Myocyte (in vitro differentiated cells): ENCODE data around the gene ZXDA. TPM values are rescaled to one million over a fixed set of nuclear protein-coding genes. Genes with fewer than 3 reads are reported as not detected.
"Not testable (repeated sequence)": the region's sequence is repeated elsewhere in the genome, so short reads cannot be mapped to it uniquely, and the experiment has no call there.

Source experiments
- DNase-seq: peaks from one replicate; pipeline ENCODE4 v3.0.0-alpha.2; 2012; ENCODE audit warnings: low read depth
- polyA plus RNA-seq: library from polyadenylated mRNA; unstranded; fragments of >200 nt; gene quantifications from one replicate; pipeline ENCODE4 v1.2.1, GENCODE V29; 2012; ENCODE audit warnings: missing spikeins
- total RNA-seq: library from RNA; depleted of rRNA; stranded (reverse); fragments of >200 nt; gene quantifications from 2 replicates; pipeline ENCODE4 v1.2.3, GENCODE V29; 2014

Gene ZXDA, protein sequence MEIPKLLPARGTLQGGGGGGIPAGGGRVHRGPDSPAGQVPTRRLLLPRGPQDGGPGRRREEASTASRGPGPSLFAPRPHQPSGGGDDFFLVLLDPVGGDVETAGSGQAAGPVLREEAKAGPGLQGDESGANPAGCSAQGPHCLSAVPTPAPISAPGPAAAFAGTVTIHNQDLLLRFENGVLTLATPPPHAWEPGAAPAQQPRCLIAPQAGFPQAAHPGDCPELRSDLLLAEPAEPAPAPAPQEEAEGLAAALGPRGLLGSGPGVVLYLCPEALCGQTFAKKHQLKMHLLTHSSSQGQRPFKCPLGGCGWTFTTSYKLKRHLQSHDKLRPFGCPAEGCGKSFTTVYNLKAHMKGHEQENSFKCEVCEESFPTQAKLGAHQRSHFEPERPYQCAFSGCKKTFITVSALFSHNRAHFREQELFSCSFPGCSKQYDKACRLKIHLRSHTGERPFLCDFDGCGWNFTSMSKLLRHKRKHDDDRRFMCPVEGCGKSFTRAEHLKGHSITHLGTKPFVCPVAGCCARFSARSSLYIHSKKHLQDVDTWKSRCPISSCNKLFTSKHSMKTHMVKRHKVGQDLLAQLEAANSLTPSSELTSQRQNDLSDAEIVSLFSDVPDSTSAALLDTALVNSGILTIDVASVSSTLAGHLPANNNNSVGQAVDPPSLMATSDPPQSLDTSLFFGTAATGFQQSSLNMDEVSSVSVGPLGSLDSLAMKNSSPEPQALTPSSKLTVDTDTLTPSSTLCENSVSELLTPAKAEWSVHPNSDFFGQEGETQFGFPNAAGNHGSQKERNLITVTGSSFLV
- 6.4 and 6.5 TPM in 2 replicates for total RNA-seq
- 2.1 TPM for polyA plus RNA-seq

DNA sequence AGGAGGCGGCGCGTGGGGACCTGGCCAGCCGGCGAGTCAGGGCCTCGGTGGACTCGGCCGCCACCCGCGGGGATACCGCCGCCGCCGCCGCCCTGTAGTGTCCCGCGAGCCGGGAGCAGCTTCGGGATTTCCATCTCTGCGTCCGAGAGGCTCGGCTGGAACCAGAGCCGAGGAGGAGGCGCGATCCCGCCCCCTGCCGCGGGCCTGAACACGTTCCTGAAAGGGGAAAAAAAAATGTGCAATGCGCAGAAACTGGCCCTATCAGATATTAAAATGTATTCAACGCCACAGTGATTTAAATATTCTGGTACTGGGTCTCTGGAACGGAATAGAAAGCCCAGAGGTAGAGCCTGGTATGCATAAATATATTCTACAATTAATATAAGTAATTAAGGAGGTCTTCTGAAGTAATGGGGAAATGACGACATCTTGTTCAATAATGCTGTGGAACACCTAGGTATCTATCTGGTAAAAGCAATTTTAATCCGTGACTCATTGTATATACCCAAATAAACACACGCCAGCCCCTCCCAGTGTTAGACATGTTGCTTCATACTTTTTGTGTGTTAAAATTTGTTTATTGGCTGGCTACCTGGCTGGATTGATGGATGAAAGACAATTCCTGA is at the start of gene ZXDA:
Gene ZXDA, minus strand, starts transcription at position 172 of the 626 bp plus-strand sequence. Its CDS starts 38 bp downstream, at position 134.
- DNase-seq = not testable (repeated sequence)

DNA sequence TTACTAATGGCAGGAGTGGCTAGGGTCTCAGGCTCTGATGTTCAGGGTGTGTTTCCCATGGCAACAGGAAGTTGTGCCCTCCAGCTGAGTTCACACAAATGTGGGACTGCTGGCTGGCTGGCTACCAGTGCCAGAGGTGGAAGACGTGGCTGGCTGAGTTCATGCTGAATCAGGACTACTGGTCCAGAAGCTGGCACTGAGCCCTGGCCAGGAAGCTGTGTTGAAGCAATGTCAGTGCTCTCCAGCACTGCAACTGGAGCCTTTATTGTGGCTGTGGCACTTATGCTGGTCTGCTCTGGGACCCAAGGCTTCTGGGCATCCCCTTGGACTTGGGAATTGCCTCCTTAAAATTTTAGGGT is 42.0 kb upstream of the ZXDA start:
- DNase-seq = no peak

DNA sequence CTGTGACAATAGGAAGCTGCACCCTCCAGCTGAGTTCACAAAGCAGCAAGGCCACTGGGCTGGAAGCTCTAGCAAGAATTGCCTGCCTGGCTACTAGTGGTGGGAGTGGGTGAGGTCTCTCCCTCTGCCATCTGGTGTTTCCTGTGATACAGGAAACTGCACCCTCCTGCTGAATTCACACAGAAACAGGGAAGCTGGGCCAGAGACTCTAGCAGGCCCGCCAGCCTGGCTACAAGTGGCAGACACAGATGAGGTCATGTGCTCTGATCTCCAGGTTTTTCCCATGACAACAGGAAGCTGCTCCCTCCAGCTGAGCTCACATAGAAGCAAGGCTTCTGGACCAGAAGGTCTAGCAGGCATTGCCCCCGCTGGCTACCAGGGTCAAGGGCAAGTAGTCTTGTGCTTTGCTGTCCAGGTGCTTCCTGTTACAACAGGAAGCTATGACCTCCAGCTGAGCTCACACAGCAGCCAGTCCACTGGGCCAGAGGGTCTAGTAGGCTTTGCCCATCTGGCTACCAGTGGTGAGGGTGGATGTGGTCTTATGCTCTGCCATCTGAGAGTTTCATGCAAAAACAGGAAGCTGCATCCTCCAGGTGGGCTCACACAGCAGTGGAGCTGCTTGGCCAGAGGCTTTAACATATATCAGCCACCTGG is 41.5 kb upstream of the ZXDA start:
- no peak for DNase-seq

DNA sequence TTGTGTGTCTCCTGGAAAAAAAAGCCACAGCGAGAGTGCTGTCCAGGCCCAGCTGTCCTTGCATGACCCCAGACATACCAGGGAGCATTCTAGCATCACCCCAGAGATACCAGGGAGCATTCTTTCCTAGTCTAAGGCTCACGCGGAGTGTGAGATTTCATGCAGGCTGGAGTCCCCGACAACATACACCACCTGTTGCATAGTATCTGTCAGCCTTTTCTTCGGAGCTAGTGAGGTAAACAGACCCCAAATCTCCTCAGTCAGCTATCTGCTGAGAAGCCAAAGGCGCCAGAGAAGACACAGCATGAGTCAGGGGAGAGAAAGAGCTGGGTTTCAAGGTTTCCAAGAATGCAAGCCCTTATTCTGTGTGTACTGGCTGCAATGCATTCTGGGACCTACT is 23.1 kb upstream of the ZXDA start:
- peak; percentile 91 for DNase-seq

DNA sequence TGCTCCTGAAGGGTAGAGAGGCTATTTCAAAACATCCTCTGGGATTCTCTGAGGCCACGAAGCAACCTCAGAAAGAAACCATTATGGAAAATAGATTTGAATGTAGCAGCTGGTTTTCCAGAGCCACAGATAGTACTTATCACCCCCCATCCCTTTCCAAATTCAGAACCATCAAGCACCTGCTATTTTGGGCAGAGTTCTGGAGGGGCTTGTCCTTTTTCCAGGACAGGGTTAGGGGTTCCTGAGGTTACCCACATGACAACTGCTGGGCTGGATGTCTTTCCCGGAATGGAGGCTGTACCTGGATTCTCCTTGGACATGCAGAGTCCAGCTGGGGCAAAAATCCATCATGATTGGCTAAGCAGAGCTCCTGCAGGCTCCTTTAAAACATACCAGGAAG is 22.0 kb upstream of the ZXDA start:
- DNase-seq = peak; percentile 89

DNA sequence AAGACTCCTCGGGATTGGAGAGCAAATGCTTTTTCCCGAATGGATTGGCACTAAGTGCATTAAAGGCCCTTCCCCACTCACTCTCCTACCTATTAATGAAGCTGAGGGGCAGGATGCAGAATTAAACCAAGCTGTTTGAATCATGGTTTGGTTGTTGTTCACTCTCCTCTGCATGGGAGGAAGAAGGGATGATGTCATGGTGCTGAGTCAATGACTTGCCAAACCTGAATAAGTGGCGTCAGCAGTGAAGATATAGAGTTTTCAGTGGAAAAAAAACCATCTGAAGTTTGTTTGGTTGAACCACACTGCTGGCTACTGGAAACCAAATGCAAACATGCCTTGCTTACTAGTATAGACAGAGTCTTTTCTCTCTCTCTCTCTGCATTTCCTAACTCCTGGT is 19.8 kb upstream of the ZXDA start:
- DNase-seq = no peak

DNA sequence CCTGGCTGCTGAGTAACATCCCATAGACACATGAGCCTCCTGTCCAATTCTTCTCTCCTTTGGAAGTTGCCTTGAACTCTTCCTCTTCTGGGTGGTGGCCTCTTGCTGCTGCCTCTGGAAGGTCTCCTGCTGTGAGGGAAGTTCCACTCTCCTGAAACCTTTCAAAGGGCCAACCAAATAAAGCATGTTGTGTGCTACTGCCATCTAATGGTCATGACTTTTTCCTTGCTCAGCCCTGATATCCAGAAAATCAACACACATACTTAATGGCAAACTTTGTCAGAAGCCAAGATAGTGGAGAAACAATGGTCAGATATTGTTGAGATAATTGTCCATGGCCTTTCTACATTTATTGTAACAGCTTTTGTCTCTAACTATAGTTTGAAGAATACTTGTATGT is 19.1 kb upstream of the ZXDA start:
- peak; percentile 58 for DNase-seq

DNA sequence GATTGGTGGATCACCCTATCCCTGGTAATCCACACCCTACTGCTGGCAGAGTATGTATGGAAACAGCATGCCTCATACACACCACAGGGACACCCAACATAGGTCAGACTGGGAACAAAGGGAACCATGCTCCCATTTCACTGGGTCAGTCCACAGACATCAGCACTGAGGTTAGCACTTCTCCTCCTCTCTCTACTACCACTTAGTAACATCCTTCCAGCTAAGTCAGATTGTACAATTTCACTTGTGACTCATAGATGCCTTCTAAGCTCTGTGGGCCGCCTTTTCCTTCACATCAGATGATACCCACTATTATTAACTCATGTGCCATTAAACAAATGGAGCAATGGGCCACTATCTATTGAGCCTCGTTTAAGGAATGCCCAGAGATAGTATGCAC is 15.5 kb upstream of the ZXDA start:
- DNase-seq = no peak

DNA sequence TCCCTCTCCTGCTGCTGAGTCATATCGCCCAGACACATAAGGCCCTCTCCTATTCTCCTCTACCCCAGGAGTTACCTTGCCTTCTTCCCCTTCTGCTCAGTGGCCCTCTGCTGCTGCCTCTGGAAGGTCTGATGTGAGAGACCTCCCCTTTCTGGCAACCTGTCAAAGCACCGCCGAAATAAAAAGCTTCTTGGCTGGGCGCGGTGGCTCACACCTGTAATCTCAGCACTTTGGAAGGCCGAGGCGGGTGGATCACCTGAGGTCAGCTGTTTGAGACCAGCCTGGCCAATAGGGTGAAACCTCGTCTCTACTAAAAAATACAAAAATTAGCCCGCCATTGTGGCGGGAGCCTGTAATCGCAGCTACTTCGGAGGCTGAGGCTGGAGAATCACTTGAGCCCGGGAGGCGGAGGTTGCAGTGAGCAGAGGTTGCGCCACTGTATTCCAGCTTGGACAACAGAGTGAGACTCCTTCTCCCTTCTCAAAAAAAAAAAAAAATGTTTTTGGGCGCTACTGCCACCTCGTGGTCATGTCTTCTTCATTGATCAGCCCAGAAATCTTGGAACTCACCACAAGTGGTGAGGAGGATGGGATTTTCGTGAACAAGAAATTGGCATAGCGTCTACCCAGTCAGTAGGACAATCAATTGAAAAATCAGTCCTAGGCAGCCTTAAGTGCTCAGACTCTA is 8.6 kb upstream of the ZXDA start:
- DNase-seq = peak; percentile 47

DNA sequence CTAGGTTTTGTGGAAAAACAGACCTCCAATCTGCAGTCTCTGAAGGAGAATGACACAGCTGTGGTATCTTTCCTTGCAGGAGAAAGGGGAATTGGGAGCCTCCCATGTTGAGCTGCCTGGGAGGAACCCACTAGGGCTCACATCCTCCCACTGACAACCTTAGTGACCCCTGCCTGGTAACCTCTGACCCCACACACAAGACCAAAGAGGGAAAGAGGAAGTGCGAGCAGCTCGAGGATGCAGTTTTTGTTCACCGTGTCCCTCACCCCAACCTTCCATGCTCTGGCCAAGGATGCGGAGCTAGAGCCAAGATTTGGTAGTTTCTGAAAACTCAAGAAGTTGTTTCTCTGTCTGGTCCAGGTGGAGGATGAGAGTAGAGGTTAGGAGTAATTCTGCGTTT is 5.4 kb upstream of the ZXDA start:
- no peak for DNase-seq

DNA sequence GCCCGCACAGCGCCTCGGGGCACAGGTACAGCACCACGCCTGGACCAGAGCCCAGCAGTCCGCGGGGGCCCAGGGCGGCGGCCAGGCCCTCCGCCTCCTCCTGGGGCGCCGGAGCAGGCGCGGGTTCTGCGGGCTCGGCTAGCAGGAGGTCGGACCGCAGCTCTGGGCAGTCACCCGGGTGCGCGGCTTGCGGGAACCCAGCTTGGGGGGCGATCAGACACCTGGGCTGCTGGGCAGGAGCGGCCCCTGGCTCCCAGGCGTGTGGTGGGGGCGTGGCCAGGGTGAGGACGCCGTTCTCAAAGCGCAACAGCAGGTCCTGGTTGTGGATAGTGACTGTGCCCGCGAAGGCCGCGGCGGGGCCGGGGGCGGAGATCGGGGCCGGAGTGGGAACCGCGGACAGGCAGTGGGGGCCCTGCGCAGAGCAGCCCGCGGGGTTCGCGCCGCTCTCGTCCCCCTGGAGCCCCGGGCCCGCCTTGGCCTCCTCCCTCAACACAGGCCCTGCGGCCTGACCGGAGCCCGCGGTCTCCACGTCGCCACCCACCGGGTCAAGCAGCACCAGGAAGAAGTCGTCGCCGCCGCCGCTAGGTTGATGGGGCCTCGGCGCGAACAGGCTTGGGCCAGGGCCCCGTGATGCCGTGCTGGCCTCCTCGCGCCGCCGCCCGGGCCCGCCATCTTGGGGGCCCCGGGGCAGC is 517 bp downstream of the ZXDA start:
- not testable (repeated sequence) for DNase-seq

DNA sequence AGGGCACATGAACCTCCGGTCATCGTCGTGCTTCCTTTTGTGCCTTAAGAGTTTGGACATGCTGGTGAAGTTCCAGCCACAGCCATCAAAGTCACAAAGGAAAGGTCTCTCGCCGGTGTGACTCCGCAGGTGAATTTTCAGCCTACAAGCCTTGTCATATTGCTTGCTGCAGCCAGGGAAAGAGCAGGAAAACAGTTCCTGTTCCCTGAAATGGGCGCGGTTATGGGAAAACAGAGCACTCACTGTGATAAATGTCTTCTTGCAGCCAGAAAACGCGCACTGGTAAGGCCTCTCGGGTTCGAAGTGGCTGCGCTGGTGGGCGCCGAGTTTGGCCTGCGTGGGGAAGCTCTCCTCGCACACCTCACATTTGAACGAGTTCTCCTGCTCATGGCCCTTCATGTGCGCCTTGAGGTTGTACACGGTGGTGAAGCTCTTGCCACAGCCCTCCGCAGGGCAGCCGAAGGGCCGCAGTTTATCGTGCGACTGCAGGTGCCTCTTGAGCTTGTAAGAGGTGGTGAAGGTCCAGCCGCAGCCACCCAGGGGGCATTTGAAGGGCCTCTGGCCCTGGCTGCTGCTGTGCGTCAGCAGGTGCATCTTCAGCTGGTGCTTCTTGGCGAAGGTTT is 1.2 kb downstream of the ZXDA start:
- DNase-seq = not testable (repeated sequence)

DNA sequence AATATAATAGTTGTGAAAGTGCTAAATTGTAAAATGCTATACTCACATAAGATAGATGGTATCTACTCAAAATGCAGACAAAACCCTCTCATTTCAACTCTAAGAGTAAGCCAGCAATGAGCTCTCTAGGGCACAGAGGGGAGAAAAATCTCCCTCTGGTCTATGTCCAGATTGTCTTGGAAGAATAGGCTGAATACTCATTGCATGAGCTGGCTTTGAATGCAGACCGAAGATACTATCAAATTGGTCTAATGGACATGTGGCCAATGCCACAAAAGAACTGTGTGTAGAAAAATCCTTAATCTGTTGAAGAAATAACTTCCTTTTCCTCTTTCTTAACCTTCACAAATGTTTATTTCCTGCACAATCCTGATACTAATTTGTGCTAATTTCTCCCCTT is 3.5 kb downstream of the ZXDA start:
- DNase-seq = peak; percentile 46

DNA sequence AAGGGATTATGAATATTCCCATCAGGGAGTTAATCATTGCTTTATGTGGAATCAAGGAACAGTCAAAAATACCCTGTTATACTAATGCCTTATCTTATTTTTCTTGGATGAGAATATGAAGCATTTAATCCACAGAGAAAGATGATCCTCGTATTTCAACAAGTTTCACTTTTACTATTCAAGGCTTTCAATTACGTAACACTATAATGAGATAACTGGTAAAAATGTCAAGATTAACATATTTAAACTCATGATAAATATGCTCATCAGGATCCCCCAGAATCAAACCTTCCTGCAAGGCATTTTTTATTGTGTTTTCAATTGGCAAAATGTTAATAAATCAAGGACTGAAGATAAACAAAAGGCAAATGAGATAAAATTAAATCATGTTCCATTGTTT is 5.1 kb downstream of the ZXDA start:
- DNase-seq = no peak

DNA sequence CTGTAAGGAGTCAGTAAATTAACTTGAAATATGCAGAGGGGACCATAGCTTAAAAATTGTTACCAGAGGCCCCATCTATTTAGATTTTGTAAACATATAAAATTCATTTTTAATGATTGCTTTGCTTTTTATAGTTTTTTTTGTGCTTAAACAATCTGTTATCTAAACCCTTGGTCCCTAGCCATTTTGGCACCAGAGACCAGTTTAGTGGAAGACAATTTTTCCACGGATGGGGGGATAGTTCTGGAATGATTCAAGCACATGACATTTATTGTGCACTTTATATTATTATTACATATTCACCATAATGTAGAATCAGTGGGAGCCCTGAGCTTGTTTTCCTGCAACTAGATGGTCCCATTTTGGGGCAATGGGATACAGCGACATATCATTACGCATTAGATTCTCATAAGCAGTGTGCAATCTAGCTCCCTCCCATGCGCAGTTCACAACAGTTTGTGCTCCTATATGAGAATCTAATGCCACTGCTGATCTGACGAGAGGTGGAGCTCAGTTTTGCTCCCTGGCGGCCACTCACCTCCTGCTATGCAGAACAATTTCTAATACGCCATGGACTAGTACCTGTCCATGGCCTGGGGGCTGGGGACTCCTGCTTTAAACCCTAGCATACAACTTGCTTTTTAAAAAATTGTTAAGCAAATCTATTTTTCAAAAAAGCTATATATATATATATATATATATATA is 5.9 kb downstream of the ZXDA start:
- no peak for DNase-seq

DNA sequence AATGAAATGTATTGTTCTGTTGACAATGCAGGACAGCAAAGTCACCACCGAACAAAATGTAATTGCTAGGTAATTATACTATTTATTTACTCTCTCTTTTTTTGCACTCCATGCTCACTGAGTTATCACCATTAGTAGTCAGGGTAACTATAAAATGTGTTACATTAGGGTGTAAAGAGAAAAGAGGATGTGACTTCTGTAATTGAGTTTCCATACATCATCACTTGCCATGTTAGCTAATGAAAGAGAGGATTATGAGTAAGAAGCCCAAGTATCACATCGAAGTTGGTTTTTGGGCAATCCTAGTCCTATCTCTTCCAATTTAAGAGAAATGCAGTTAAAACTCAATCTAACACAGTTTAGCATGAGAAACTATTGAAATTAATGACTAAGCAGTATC is 7.6 kb downstream of the ZXDA start:
- DNase-seq = no peak

DNA sequence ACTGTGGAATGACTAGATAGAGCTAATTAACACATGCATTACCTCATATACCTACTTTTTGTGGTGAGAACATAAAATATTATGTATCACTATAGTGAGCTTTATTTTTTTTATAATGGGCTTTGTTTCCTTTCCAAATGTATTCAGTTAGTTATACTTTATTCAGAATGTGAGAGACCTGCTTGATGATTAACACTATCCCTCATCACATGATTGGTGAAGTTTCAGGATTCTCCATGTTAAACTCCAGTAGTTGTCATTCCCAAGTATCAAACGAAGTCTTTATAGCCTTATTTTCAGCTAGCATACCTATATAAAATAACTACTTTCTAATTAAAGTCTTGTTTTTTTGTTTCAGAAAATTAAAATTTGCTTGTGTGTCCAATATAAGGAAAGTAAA is 8.8 kb downstream of the ZXDA start:
- DNase-seq = no peak

DNA sequence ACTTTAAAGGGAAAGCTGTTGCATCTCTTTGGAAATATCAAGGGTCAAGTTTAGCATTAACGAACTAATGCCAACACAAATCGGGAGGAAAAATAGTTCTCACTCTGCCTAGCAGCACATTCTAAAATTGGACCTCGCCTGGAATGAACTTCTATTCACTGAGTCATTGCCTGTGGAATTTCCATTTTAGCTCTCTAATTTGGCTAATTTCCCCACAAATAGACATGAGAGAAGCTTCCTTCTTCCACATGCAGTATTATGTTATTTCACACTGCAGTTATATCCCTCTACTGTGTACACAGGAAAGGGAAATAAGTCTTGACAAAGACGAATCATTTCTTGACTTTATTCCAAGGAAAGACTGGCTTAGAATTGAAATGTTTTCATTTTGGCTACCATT is 9.3 kb downstream of the ZXDA start:
- DNase-seq = peak; percentile 60

DNA sequence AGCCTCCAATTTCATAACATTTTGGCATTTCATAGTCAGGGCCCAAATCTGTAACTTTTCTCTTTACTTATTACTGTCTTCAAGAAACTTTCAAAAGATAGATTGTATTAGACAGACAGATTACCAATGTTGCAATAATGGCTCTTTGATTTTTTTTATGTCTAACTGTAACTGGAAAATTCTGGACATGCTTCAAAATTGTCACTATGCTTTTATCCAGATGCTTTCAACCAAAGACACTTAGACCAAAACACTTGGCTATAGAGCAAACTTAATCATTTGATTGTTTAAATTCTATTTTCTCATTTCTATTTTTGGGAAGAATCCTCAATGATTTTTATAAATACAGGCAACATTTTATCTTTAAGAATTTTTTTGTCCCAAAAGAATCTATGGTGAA is 10.4 kb downstream of the ZXDA start:
- DNase-seq = no peak
